ENCODE data around the gene FRMD4A.
"Not testable (repeated sequence)": the region's sequence is repeated elsewhere in the genome, so short reads cannot be mapped to it uniquely, and the experiment has no call there.

The FRMD4A gene

GRCh38 chr10:13939391-13939790, 391.3 kb downstream of the FRMD4A start:
- DNase-seq = no peak

- DNase-seq = no peak
Measured at GRCh38 chr10:13938950-13939349, 391.8 kb downstream of the FRMD4A start.

- DNase-seq = no peak
Measured at GRCh38 chr10:13936826-13937225, 393.9 kb downstream of the FRMD4A start.

- no peak for DNase-seq
Measured at GRCh38 chr10:13930120-13930519, 400.6 kb downstream of the FRMD4A start.

GRCh38 chr10:13928451-13928850, 402.3 kb downstream of the FRMD4A start:
- no peak for DNase-seq

GRCh38 chr10:13925971-13926780, 404.5 kb downstream of the FRMD4A start:
- no peak for DNase-seq

- no peak for DNase-seq
Measured at GRCh38 chr10:13924040-13924725, 406.5 kb downstream of the FRMD4A start.

- DNase-seq = no peak
Measured at GRCh38 chr10:13922586-13922985, 408.1 kb downstream of the FRMD4A start.

GRCh38 chr10:13921941-13922340, 408.8 kb downstream of the FRMD4A start:
- DNase-seq = no peak

GRCh38 chr10:13921131-13921530, 409.6 kb downstream of the FRMD4A start:
- DNase-seq = not testable (repeated sequence)

GRCh38 chr10:13920465-13920864, 410.3 kb downstream of the FRMD4A start:
- no peak for DNase-seq

- DNase-seq = no peak
Measured at GRCh38 chr10:13920031-13920430, 410.7 kb downstream of the FRMD4A start.

- DNase-seq = no peak
Measured at GRCh38 chr10:13917791-13918190, 412.9 kb downstream of the FRMD4A start.

- no peak for DNase-seq
Measured at GRCh38 chr10:13916384-13916947, 414.3 kb downstream of the FRMD4A start.

- DNase-seq = no peak
Measured at GRCh38 chr10:13915710-13916109, 415.0 kb downstream of the FRMD4A start.

GRCh38 chr10:13913897-13914296, 416.8 kb downstream of the FRMD4A start:
- no peak for DNase-seq

GRCh38 chr10:13911821-13912520, 418.8 kb downstream of the FRMD4A start:
- no peak for DNase-seq

GRCh38 chr10:13909516-13910258, 421.0 kb downstream of the FRMD4A start:
- DNase-seq = no peak

GRCh38 chr10:13908475-13908874, 422.2 kb downstream of the FRMD4A start:
- DNase-seq = no peak

- no peak for DNase-seq
Measured at GRCh38 chr10:13907570-13907969, 423.2 kb downstream of the FRMD4A start.

- DNase-seq = no peak
Measured at GRCh38 chr10:13905281-13905680, 425.4 kb downstream of the FRMD4A start.

- DNase-seq = no peak
Measured at GRCh38 chr10:13904064-13904463, 426.7 kb downstream of the FRMD4A start.

All from NCI-H2227 treated with DMSO at 0.1 percent for 48 hours (cell line).